HG02588 (cell line): ENCODE measurements around the gene IGF2BP2.
"Not testable (repeated sequence)": the region's sequence is repeated elsewhere in the genome, so short reads cannot be mapped to it uniquely, and the experiment has no call there.

Source experiments
- ATAC-seq: cut with Tn5 transposase; IDR thresholded peaks from one replicate; pipeline ENCODE4 v1.9.1; 2021; ENCODE audit warnings: mild to moderate bottlenecking, moderate library complexity; ENCODE audit not compliant: unreplicated experiment

The IGF2BP2 gene

DNA sequence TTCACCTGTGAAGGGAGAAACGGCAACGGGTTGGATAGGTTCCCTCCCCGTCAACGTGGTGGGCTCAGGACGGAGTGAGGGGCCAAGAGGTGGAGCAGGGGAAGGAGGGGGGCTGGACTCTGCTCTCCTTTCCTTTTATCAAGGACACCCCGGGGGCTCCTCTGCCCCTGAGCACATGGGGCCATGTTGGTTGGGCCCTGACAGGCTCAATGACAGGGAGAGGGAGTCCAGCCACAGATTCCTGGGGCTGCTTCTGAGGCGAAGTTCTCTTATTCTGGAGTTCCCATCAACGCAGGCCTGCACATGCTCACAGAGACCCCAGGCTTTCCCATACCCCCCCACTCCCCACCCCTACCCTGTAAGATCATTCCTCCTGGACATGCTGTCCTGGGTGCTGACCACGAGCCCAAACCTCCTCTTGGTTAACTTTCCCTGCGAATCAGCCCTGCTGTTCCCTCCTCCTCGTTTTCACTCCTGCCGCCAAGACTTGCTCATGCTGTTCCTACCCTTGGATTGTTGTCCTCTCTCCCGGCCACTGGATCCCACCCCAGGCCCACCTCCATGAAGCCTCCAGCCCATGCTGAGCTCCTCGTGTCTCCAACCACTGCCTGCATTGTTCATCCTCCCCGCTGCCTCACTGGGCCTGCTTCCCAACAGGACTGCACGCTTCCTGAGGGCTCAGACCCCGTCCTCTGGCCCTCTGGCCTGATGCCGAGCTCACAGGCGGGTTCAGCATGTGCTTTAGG is 177.5 kb downstream of the IGF2BP2 start:
- no peak for ATAC-seq

DNA sequence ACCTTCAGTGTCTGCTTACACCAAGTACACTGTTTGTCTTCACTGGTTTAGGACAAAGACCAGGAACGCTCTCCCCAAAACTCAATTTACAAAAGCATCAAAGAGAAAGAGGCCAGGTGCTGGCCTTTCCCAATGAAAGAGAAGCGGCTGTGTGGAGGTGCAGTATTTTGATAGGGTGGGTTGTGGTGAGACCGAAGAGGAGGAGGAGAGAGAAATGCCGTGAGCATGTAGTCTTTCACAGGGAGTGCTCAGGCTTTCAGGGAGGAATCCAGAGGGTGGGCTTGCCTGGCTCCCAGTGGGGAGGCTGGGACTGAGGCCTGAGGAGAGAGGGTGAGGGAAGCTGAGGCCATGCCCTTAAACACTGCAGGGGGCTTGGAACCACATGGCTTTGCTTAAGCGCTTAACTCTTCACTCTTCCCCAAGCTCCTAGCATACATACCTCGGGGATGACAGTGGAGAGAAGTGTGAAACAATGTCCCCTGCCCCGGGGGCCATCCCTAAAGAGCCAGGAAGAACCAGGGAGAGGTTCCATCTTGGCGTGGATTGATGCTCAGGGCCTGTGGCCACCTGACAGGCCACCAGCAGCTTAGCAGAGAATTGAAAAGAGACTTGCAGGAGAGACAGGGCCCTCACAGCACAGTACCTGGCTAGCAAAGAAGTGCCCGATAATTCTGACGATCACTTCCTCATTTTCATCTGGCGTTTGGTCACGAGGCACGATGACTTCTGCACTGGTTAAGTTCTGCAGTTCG is 178.3 kb downstream of the IGF2BP2 start:
- no peak for ATAC-seq

DNA sequence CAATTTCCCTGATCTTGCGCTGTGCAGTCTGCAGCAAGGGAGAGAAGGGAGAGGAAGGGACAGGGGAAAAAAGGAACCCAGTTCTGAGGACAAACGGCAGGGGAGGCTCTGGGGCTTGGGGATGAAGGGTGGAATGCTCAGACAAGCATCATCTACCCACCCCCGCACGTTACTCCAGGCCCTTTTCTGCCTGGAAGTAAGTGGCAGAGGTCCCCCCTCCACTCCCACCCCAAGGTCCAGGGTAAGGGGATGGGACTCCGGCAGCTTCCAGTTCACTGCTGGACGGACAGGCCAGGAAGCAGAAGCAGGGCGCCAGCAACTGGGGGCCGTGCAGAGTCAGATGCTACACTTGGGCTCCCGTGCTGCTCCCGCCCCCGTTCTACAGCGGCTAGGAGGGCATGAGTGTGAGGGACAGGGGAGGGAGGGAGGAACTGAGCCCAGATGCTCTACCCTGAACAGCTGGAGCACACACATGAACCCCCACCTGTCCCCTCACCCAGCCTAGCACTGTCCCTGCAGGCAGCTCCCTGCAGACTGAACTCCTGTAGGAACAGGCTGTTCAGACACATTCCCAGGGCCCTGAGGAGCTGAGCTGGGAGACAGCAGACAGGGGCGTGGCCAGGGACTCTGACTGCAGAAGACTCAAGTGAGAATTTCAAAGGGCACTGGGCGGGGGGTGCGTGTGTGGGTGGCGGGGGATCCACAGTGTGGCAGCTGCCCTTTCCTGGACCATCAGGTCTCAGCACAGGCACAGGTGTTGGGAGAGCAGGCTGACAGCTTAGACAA is 179.1 kb downstream of the IGF2BP2 start:
- no peak for ATAC-seq

DNA sequence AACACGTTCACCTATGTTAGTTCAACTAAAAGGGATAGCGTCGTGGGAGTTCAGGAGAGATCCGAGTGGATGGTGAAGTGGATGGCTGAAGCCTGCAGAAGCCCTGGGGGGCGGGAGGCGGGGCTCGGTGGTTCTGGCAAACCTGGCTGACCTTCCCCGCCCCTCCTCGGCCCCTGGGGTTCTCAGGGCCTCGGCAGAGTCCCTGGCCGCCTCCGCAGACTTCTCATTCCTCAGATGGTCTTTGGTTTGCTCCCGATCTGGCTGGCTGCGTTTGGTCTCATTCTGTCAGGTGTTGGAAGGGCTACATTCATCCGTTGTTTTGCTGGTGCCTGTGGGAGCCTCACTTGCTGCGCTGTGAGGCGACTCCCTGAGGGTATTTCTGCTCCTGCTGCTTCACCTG is 179.7 kb downstream of the IGF2BP2 start:
- ATAC-seq: not testable (repeated sequence)

DNA sequence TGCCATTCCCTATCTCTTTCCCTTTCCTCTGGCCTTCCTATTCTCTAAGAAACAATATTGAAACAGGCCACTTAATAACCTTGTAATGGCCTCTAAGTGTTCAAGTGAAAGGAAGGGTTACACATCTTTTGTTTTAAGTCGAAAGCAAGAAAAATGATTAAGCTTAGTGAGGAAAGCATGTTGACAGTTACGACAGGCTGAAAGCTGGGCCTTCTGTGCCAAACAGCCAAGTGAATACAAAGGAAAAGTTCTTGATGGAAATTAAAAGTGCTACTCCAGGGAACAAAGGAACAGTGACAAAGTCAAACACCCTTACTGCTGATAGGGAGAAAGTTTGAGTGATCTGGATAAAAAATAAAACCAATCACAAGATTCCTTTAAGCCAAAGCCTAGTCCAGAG is 184.5 kb downstream of the IGF2BP2 start:
- no peak for ATAC-seq

DNA sequence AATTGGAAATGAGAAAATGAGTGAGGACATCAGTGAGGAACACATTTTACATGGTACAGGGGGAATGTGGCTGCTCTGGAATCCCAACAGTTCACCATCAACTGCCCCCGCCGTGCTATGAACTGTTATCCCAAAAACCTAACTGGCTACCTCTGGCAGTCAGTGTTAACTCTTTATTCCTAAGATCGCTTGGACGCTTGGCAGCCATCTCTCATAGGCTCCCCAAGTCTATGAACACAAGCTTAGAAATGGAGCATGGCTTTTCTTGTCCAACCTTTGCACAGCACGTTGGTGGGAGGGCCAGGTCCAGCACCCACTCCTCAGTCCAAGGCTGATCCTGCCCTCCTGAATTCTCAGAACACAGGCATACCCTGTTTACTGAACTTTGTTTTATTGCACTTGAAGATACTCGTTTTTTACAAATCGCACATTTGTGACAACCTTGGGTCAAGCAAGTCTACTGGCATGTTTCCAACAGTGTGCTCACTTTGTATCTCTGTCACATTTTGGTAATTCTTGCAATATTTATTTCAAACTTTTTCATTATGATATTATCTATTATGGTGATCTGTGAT is 185.1 kb downstream of the IGF2BP2 start:
- ATAC-seq: no peak

DNA sequence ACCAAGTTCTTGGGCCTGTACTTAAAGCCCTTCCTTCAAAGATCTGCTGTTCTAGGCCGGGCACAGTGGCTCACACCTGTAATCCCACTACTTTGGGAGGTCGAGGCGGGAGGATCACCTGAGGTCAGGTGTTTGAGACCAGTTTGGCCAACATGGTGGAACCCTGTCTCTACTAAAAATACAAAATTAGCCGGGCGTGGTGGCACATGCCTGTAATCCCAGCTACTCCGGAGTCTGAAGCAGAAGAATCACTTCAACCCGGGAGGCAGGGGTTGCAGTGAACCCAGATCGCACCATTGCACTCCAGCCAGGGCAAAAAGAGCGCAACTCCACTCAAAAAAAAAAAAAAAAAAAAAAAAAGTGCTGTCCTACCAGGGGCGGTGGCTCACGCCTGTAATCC is 186.2 kb downstream of the IGF2BP2 start:
- not testable (repeated sequence) for ATAC-seq

DNA sequence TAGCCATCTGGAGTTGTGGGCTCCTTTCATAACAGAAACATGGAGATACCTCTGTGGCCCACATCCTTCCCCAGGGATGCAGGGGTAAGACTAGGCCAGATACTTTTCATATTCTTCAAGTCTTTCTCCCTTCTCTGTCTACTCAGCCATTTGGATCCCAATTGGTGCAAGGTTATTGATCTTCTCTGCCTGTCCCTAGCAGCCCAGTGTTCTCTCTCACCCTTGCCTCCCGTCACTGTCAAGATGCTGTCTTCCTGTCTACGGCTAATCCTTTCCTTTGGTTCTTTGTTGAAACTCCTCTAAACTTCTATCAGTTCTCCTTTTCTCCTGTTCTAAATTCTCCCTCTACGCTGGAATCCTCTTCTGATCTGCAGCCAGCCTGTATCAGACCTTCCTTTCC is 187.5 kb downstream of the IGF2BP2 start:
- ATAC-seq: no peak

DNA sequence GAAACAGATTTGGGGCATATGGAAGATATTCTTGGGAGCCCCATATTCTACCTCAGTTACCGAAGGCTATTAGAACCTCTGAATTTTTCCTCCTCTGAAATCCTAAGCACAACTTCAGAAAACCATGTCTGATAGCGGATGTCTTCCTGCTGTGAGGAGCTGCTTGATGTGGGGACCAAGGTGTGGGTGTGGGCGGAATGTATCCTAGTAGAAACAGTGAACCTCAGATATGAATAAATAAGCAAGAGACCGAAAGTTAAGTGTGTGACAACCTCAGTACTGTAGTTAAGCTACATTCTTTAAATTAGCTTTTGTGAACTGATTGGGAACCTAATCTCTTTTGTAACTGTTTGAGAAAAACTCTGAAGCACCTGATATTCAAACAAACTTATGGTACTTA is 191.8 kb downstream of the IGF2BP2 start:
- ATAC-seq: no peak

DNA sequence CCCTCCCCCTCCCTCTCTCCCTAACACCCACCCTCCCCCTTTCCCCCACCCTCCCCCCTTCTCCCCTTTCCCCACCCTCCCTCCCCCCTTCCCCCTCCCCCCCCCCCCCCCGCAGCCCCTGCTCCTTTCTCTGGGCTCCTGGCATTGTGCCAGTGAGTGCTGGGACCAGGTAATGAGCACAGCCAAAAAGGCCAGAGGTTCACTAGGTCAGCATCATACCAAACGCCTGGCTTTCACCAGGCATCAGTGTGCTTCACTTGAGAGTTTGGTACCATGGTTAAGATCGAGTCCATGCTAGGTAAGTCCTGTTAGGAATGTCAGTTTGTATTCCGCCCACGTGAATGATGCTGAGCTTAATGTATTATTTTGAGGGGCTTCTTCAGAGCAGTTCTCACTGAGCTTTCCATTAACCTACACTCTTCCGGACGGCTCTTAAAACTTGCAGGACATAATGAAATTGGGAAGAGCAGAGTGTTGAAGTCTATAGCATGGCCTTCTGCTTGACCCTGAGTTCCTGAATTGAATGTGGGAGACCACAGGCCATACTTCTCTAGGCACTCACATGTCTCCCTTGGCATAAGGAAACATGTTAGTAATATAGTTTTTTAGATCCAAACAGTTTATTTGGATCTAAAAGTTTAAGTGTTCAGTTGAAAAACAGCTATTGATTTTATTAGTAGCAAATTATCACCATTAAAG is 193.2 kb downstream of the IGF2BP2 start:
- ATAC-seq: no peak

DNA sequence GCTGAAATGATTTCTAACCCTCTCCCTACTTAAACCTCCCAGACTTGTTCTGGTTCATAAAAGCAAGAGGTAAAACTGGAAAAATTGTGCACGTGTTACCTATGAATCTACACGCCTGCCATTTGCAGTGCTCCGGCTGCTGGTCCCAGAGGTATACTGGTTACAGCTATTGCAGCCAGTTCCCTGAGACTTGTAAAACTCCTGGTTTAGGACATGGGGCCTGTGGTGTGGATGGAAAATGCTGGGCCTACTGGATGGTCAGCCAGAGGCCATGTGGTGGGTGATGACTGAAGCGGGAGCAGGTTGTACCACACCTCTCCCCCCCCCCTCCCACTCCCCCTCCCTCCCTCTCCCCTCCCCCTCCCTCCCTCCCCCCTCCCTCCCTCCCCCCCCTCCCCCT is 193.7 kb downstream of the IGF2BP2 start:
- no peak for ATAC-seq

DNA sequence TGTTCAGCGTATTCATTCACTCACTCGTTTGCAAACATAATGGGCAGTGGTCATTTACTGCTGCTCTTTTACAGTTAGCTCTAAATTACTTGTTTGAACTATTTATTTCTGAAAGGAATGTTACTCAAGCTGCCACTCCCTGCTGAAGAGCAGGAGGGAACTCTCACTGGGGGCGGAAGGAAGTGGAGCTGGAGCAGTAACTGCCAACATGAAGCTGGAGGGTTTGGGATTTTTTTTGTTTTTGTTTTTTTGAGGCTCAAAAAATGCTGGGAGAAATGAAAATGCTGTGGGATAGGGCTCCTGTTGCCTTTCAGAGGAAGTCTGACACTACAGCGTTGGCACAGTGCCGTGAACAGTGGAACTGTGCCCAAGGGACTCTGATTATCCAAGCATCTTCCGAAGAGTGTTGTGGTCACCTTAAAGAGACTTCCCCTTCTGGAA is 194.6 kb downstream of the IGF2BP2 start:
- ATAC-seq: no peak

DNA sequence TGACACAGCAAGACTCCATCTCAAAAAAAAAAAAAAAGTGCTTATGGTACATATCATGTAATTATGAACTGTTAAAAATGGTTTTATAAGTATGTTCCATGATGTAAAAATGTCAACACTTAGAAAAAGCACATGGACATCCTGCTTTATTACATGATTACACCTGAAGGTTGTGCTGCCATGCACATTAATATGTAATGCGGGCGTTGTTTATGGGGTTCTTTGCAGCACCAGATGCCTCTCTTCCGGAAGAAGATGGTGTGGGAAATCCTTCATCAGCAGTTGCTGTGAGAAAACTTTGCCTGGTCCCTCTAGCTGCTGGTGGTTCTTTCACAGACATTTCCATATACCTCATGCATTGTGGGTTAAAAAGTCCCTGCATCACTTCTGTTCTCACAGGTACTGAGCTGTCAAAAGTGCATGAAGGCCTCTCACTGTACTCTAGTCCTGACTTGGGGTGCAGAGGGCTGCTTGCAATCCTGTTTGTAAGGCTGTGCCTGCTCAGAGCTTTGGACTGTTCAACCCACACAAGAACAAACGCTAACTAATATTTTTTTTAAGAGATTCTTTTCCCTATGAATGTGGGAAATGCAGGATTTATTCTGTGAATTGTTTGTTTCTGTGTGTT is 195.2 kb downstream of the IGF2BP2 start:
- no peak for ATAC-seq

DNA sequence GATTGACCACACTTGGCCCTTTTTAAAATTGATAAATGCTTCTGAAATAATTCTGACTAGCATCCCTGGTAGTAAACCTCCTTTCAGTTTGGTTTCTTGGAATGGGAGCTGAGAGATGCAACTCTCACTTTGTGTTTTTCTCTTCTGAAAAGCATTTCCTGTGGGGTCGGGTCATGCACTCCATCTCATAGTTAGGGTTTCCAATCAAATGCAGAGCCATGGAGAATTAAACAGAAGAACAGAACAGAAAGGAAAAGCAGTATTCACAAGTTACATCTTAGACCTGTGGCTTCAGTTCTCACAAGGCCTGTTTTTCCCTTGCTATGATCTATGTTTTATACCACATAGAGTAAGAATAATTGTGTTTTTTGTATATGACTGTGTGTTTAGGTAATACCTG is 199.1 kb downstream of the IGF2BP2 start:
- ATAC-seq: no peak

DNA sequence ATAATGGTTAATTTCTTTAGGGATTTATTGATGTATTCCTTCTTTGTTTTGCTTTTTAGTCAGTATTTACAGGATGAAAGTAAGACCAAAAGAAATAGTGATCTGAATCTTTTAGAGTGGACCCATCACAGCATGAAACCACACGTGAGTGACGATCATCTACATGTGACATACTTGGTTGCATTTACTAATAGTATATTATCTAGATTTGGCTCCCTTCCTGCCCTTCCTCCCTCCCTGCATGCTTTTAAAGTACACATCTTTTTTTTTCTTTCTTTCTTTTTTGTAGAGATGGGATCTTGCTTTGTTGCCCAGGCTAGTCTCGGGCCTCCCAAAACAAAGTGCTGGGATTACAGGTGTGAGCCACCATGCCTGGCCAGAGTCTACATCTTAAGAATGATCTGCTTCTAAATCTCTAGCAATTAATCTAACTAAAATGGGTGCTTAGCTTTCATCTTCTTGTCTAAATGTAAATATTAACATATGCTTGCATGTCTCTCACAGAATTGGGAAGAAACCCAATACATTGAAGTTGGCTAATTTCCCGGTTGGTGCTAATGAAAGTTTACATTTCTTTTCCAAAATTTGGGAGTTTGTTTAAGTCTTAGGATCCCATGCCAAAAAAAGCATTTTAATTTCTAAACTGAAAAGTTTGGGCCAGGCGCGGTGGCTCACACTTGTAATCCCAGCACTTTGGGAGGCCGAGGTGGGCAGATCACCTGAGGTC is 200.7 kb downstream of the IGF2BP2 start:
- no peak for ATAC-seq

DNA sequence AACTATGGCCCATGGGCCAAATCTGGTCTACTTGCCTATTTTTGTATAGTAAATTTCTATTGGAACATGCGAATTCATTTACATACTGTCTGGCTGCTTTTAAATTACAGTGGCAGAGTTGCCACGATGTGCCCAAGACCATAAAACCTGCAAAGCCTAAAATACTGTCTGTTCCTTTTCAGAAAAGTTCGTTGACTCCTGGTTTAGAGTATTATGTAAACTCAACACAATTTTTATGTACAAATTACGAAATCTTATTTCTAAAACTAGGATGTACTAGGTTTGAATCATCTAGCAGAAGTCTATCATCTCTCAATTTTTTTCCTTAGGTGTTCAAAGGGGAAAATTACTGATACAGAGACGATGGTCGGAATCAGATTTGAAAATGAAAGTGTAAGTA is 211.8 kb downstream of the IGF2BP2 start:
- ATAC-seq: no peak

DNA sequence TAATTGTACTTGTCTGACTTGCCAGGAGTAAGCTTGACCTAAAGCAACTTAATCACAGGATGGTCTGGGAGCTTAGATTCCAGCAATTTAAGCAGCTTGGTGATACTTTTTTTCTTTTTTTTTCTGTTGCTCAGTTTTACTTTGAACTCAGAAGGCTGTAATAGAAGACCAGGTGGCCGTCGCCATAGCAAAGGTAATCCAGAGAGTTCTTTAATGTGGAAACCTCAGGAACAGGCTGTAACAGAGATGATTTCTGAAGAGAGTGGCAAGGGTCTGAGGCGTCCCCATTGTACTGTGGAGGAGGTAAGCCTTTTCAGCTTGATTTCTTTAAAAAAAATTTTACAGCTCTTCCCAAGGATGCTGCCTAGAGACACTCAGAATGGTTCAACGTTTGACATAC is 218.6 kb downstream of the IGF2BP2 start:
- no peak for ATAC-seq

DNA sequence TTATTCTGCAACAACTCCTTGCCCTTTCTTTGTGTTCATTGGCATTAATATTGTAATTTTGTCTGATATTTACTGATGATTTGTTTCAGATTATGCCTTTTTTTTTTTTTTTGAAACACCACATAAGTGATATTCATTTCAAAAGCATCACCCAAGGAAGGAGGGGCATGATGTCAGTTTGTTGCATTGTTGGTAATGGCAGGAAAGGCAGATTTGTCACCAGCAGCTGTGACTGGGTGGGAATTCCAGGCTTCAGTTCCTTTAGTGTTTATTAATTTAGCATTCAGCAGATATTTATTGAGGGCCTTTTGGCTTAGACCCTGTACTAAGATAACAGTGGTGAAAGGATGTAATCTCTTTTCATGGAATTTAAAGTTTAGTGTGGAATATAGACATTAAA is 219.3 kb downstream of the IGF2BP2 start:
- no peak for ATAC-seq

DNA sequence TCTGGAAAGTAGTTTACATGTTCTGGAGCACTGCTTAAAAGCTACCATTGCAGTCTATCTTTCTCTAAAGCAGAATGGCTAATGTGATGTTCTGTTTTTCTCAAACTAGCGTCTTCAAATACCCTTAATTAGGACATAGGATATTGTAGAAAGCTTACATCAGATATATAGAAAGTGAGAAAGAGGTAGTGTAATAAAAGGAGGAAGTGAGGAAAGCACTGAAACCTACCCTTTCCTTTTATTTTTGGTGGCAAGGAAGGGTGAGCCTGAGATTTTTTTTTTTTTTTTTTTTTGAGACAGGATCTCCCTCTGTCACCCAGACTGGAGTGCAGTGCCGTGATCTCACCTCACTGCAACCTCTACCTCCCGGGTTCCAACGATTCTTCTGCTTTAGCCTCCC is 229.3 kb downstream of the IGF2BP2 start:
- no peak for ATAC-seq

DNA sequence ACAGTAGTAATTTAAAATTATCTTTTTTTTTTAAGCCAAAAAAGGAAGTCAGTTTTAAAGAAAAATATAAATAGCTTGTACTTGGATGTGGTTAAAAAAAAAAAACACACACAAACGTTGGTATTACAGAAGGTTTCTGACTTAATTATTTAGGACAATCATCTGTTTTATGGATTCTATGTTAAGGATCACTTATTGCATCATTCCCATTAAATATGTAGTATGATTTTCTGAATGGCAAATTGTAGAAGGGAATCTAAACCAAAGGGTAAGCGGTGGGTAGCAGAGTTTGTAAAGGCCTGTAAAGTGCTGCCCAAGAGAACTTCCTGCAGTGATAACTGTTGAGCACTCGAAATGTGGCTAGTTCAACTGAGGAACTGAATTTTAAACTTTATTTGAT is 230.8 kb downstream of the IGF2BP2 start:
- no peak for ATAC-seq
